GM23338 (cell line): ENCODE results near the gene SVIL. TPM values are rescaled to one million over a fixed set of nuclear protein-coding genes. Genes with fewer than 3 reads are reported as not detected.

Experiments used
- ATAC-seq: fragments of 200-7000 bp; cut with Tn5 transposase; 3 replicates; pipeline ENCODE4 v1.9.1; 2020
- DNase-seq: peaks from one replicate; pipeline ENCODE4 v3.0.0-alpha.2; 2015; ENCODE audit warnings: low spot score
- H2AFZ ChIP-seq: fragments of 200-600 bp; sonication (generic); 2 replicates; pipeline ENCODE4 v1.8.0; 2016; ENCODE audit warnings: antibody characterized with exemption, mild to moderate bottlenecking, moderate library complexity
- H3F3A ChIP-seq: fragments of 200-600 bp; sonication (generic); replicated peaks from 2 replicates; pipeline ENCODE4 v1.8.0; 2017; ENCODE audit warnings: antibody characterized with exemption, mixed run types, low read depth
- H3K27ac ChIP-seq: fragments of 200-600 bp; sonication (generic); 2 replicates; pipeline ENCODE4 v1.6.1; 2016; ENCODE audit warnings: low read depth
- H3K27me3 ChIP-seq: fragments of 200-600 bp; sonication (generic); 2 replicates; pipeline ENCODE4 v1.8.0; 2016; ENCODE audit warnings: mild to moderate bottlenecking, mixed run types, moderate library complexity; ENCODE audit not compliant: insufficient read depth
- H3K36me3 ChIP-seq: fragments of 200-600 bp; sonication (generic); 2 replicates; pipeline ENCODE4 v1.8.0; 2016; ENCODE audit warnings: mild to moderate bottlenecking; ENCODE audit not compliant: insufficient read depth
- H3K4me1 ChIP-seq: fragments of 200-600 bp; sonication (generic); 2 replicates; pipeline ENCODE4 v1.8.0; 2016; ENCODE audit warnings: mild to moderate bottlenecking, moderate library complexity; ENCODE audit not compliant: insufficient read depth
- H3K4me2 ChIP-seq: fragments of 200-600 bp; sonication (generic); 2 replicates; pipeline ENCODE4 v1.7.1; 2017; ENCODE audit warnings: mixed run types
- H3K4me3 ChIP-seq: fragments of 200-600 bp; sonication (generic); 2 replicates; pipeline ENCODE4 v1.6.1; 2016; ENCODE audit warnings: mixed run types
- H3K79me2 ChIP-seq: fragments of 200-600 bp; sonication (generic); replicated peaks from 2 replicates; pipeline ENCODE4 v1.8.0; 2017; ENCODE audit warnings: mild to moderate bottlenecking; ENCODE audit not compliant: insufficient read depth
- H3K9me2 ChIP-seq: fragments of 200-600 bp; sonication (generic); 2 replicates; pipeline ENCODE4 v1.8.0; 2017; ENCODE audit not compliant: insufficient read depth
- H4K20me1 ChIP-seq: fragments of 200-600 bp; sonication (generic); replicated peaks from 2 replicates; pipeline ENCODE4 v1.8.0; 2017; ENCODE audit warnings: mild to moderate bottlenecking; ENCODE audit not compliant: insufficient read depth
- H3K27ac Mint-ChIP-seq: 2 replicates; pipeline ENCODE4 v1.8.0; 2020; ENCODE audit warnings: inconsistent platforms, mild to moderate bottlenecking, moderate library complexity, mixed read lengths
- H3K27me3 Mint-ChIP-seq: 3 replicates; pipeline ENCODE4 v1.8.0; 2022; ENCODE audit warnings: low read depth, mild to moderate bottlenecking, moderate library complexity, mixed read lengths, inconsistent platforms; ENCODE audit not compliant: insufficient read depth, poor library complexity
- H3K36me3 Mint-ChIP-seq: 3 replicates; pipeline ENCODE4 v1.8.0; 2021; ENCODE audit warnings: low read depth, mild to moderate bottlenecking, inconsistent platforms, moderate library complexity, mixed read lengths
- H3K4me1 Mint-ChIP-seq: 3 replicates; pipeline ENCODE4 v1.8.0; 2020; ENCODE audit warnings: mild to moderate bottlenecking, inconsistent platforms, mixed read lengths
- H3K4me3 Mint-ChIP-seq: 3 replicates; pipeline ENCODE4 v1.8.0; 2021; ENCODE audit warnings: moderate library complexity, mild to moderate bottlenecking, inconsistent platforms, mixed read lengths
- H3K9me3 Mint-ChIP-seq: 3 replicates; pipeline ENCODE4 v1.8.0; 2020; ENCODE audit warnings: moderate library complexity, mild to moderate bottlenecking, inconsistent platforms, mixed read lengths
- CREB1 ChIP-seq: fragments of 250-450 bp; sonication (Bioruptor Pico); IDR thresholded peaks from 2 replicates; pipeline ENCODE4 v1.5.0; 2020; ENCODE audit warnings: low read depth, mild to moderate bottlenecking, moderate library complexity
- CTCF ChIP-seq, 2 experiments: fragments of 200-600 bp in 1 of 2; sonication (generic) in 1 of 2; conservative IDR thresholded peaks; 2 replicates each; pipeline versions ENCODE4 v1.5.1 to v1.6.1; 2016 to 2017; ENCODE audit warnings: antibody characterized with exemption in 2 of 2, low read depth in 2 of 2, mild to moderate bottlenecking in 2 of 2, moderate library complexity in 1 of 2
- EZH2 ChIP-seq: fragments of 200-600 bp; sonication (generic); IDR thresholded peaks from one replicate; pipeline ENCODE4 v1.8.0; 2017; ENCODE audit warnings: antibody characterized with exemption, mild to moderate bottlenecking, low read depth; ENCODE audit not compliant: unreplicated experiment
- EZH2phosphoT487 ChIP-seq: fragments of 200-600 bp; sonication (generic); IDR thresholded peaks from one replicate; pipeline ENCODE4 v1.8.1; 2018; ENCODE audit warnings: antibody characterized with exemption; ENCODE audit not compliant: unreplicated experiment
- POLR2AphosphoS5 ChIP-seq: IDR thresholded peaks from 2 replicates; pipeline ENCODE4 v1.6.1; 2016; ENCODE audit warnings: antibody characterized with exemption, low read depth
- ZNF331 ChIP-seq: fragments of 250-450 bp; sonication (Bioruptor Pico); IDR thresholded peaks from 2 replicates; pipeline ENCODE4 v1.5.0; 2020; ENCODE audit warnings: low read depth, mild to moderate bottlenecking, moderate library complexity
- polyA plus RNA-seq: library from polyadenylated mRNA; unstranded; fragments of >200 nt; fragmentation: Nextera tagmentation; extraction: Ambion mirVana; gene quantifications from 2 replicates; pipeline ENCODE4 v1.2.1, GENCODE V29; 2016
- total RNA-seq: library from RNA; depleted of rRNA; stranded (reverse); fragments of >200 nt; shearing (Covaris generic); gene quantifications from 2 replicates; pipeline ENCODE4 v1.2.3, GENCODE V29; 2014
- TF ChIP-seq, protein P1 (sequence below): fragments of 250-450 bp; sonication (Bioruptor Pico); IDR thresholded peaks from 2 replicates; pipeline ENCODE4 v1.5.0; 2020; ENCODE audit warnings: mild to moderate bottlenecking, moderate library complexity
- TF ChIP-seq, protein P2 (sequence below): IDR thresholded peaks from 2 replicates; pipeline ENCODE4 v1.6.1; 2016; ENCODE audit warnings: antibody characterized with exemption

SVIL gene
- total and polyA plus RNA-seq, 2 experiments from 2014 or later = 8.8 to 34.9 TPM

DNA sequence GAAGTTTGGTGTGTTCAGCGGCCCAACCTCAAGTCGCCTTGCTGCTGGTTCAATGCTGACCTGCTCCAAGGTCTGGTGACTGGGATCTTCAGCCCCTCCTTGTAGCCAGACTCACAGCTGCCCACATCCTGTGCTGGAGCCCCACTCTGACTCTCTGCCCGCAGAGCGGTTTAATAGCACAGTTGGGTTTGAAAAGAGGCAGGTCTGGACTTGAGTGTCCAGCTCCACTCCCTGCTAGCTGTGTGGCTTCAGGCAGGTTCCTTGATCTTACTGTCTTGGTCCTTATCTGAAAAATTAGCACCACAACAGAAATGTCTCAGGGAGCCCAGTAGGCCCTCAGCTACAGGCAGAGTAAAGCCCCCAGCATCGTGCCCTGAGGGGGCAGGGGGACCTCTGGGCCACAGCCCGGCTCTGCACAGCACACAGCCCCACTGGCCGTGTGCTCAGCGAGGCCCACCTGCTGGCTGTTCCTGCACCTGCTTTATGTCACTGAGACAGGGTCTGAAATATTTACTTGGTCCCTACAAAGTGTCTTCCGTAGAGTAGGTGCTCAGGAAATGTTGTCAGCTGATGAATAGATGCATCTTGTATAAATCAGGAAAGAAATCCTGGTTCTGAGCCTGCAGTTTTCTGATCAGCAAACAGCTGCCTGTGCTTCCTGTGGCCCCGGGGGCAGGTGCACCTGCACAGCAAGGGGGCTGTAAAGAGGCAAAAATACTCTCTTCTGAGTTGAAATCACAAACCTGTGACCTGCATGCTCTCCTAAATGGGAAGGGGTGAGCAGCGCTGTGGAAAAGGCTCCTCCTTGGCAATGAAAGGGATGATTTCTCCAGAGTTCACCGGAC lies 155.5 kb downstream of the SVIL start:
- H3K36me3 Mint-ChIP-seq = peaks cover 7% of the 10 kb centered on the region; the same call in 2 of the 3 replicates
- H2AFZ ChIP-seq = no peak overlapping the region
- H3K4me1 ChIP-seq = peaks cover 13% of the 10 kb centered on the region; the same call in 1 of the 2 replicates
- peaks cover 4% of the 10 kb centered on the region for H3K27me3 Mint-ChIP-seq
- no peaks in the 10 kb centered on the region for H3F3A ChIP-seq
- no peak overlapping the region for H3K27ac ChIP-seq
- no peak overlapping the region for H3K4me3 Mint-ChIP-seq
- H3K4me3 ChIP-seq = no peak overlapping the region
- TF ChIP-seq EZH2 = no peak
- DNase-seq = no peak
- no peaks in the 10 kb centered on the region for H4K20me1 ChIP-seq
- H3K9me2 ChIP-seq = no peaks in the 10 kb centered on the region
- ATAC-seq = 0 out of 3 replicates have a peak, but pooled peaks have one; percentile 16
- H3K9me3 Mint-ChIP-seq = no peaks in the 10 kb centered on the region
- H3K36me3 ChIP-seq = no peaks in the 10 kb centered on the region
- peak overlapping the region; percentile 56 for H3K27ac Mint-ChIP-seq
- no peak overlapping the region for H3K4me2 ChIP-seq
- no peaks in the 10 kb centered on the region for H3K27me3 ChIP-seq
- H3K4me1 Mint-ChIP-seq = peaks cover 28% of the 10 kb centered on the region
- no peaks in the 10 kb centered on the region for H3K79me2 ChIP-seq

DNA sequence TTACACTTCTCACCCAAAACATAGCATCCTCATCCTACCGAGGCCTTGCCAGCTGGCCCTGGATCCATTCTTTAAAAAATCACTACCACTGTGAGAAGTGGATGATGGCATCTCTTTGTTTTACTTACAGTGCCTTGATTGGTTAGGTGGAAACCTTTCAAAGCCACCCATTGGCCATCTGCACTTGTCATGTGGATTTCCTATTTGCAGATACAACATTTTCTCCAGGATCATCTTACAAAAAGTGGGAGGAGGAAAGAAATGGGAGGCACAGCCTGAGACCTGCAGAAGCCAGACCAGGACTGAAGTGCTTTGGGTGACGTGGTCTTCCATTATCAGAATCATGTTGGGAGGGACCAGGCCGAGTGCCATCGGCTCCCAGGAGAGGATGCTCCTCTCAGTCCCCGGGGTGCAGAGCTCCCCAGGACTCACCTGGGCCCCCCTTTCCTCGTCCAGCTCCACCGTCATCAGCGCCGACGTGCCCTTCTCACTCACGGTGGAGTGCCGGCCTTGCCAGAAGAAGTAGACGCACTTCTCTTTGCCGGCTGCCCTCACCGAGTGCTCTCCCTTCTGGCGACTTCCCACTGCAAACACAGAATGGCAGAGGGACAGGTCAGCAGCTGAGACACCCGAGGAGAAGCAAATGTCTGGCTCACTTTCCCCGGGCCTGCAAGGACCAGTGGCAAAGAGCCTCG lies 161.2 kb downstream of the SVIL start:
- H3K36me3 ChIP-seq = no peaks in the 10 kb centered on the region; the same call in 1 of the 2 replicates
- Mint-ChIP-seq H3K9me3 (no peaks in the 10 kb centered on the region), H3K4me3 (no peak overlapping the region), H3K4me1 (peaks cover 29% of the 10 kb centered on the region), H3K27me3 (peaks cover 11% of the 10 kb centered on the region), H3K36me3 (peaks cover 6% of the 10 kb centered on the region; the same call in 1 of the 3 replicates), H3K27ac (no peak overlapping the region)
- no peak overlapping the region for H2AFZ ChIP-seq
- ATAC-seq = no peak
- no peaks in the 10 kb centered on the region for H3K9me2 ChIP-seq
- no peaks in the 10 kb centered on the region for H4K20me1 ChIP-seq
- no peak for DNase-seq
- no peak overlapping the region for H3K4me3 ChIP-seq
- no peak overlapping the region for H3K27ac ChIP-seq
- no peaks in the 10 kb centered on the region for H3K79me2 ChIP-seq
- H3K4me2 ChIP-seq = no peak overlapping the region
- peaks cover 15% of the 10 kb centered on the region for H3K4me1 ChIP-seq
- no peaks in the 10 kb centered on the region for H3K27me3 ChIP-seq
- no peaks in the 10 kb centered on the region for H3F3A ChIP-seq
- TF ChIP-seq, protein P1, sequence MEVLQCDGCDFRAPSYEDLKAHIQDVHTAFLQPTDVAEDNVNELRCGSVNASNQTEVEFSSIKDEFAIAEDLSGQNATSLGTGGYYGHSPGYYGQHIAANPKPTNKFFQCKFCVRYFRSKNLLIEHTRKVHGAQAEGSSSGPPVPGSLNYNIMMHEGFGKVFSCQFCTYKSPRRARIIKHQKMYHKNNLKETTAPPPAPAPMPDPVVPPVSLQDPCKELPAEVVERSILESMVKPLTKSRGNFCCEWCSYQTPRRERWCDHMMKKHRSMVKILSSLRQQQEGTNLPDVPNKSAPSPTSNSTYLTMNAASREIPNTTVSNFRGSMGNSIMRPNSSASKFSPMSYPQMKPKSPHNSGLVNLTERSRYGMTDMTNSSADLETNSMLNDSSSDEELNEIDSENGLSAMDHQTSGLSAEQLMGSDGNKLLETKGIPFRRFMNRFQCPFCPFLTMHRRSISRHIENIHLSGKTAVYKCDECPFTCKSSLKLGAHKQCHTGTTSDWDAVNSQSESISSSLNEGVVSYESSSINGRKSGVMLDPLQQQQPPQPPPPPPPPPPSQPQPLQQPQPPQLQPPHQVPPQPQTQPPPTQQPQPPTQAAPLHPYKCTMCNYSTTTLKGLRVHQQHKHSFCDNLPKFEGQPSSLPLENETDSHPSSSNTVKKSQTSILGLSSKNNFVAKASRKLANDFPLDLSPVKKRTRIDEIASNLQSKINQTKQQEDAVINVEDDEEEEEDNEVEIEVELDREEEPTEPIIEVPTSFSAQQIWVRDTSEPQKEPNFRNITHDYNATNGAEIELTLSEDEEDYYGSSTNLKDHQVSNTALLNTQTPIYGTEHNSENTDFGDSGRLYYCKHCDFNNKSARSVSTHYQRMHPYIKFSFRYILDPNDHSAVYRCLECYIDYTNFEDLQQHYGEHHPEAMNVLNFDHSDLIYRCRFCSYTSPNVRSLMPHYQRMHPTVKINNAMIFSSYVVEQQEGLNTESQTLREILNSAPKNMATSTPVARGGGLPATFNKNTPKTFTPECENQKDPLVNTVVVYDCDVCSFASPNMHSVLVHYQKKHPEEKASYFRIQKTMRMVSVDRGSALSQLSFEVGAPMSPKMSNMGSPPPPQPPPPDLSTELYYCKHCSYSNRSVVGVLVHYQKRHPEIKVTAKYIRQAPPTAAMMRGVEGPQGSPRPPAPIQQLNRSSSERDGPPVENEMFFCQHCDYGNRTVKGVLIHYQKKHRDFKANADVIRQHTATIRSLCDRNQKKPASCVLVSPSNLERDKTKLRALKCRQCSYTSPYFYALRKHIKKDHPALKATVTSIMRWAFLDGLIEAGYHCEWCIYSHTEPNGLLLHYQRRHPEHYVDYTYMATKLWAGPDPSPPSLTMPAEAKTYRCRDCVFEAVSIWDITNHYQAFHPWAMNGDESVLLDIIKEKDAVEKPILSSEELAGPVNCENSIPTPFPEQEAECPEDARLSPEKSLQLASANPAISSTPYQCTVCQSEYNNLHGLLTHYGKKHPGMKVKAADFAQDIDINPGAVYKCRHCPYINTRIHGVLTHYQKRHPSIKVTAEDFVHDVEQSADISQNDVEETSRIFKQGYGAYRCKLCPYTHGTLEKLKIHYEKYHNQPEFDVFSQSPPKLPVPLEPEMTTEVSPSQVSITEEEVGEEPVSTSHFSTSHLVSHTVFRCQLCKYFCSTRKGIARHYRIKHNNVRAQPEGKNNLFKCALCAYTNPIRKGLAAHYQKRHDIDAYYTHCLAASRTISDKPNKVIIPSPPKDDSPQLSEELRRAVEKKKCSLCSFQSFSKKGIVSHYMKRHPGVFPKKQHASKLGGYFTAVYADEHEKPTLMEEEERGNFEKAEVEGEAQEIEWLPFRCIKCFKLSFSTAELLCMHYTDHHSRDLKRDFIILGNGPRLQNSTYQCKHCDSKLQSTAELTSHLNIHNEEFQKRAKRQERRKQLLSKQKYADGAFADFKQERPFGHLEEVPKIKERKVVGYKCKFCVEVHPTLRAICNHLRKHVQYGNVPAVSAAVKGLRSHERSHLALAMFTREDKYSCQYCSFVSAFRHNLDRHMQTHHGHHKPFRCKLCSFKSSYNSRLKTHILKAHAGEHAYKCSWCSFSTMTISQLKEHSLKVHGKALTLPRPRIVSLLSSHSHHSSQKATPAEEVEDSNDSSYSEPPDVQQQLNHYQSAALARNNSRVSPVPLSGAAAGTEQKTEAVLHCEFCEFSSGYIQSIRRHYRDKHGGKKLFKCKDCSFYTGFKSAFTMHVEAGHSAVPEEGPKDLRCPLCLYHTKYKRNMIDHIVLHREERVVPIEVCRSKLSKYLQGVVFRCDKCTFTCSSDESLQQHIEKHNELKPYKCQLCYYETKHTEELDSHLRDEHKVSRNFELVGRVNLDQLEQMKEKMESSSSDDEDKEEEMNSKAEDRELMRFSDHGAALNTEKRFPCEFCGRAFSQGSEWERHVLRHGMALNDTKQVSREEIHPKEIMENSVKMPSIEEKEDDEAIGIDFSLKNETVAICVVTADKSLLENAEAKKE (CRISPR knock-in tag) = no peak
- TF ChIP-seq CREB1 (CRISPR knock-in tag) (no peak), ZNF331 (CRISPR knock-in tag) (no peak), POLR2AphosphoS5 (no peak), EZH2phosphoT487 (no peak), CTCF (conservative IDR thresholded peaks at IDR 0.05; ENCODE audit: low read depth in 2 of 2) (no peak)
- TF ChIP-seq, protein P2, sequence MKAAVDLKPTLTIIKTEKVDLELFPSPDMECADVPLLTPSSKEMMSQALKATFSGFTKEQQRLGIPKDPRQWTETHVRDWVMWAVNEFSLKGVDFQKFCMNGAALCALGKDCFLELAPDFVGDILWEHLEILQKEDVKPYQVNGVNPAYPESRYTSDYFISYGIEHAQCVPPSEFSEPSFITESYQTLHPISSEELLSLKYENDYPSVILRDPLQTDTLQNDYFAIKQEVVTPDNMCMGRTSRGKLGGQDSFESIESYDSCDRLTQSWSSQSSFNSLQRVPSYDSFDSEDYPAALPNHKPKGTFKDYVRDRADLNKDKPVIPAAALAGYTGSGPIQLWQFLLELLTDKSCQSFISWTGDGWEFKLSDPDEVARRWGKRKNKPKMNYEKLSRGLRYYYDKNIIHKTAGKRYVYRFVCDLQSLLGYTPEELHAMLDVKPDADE = no peak
